Hepatocyte (in vitro differentiated cells): Measurements from ENCODE around the gene TTBK1. TPM values are rescaled to one million over a fixed set of nuclear protein-coding genes. Genes with fewer than 3 reads are reported as not detected.

Experiments used
- DNase-seq: peaks from one replicate; pipeline ENCODE4 v3.0.0-alpha.2; 2016; ENCODE audit warnings: low spot score
- H2AFZ ChIP-seq: fragments of 200-600 bp; sonication (generic); 2 replicates; pipeline ENCODE4 v1.6.0; 2016; ENCODE audit warnings: antibody characterized with exemption, mild to moderate bottlenecking
- H3K27ac ChIP-seq: fragments of 200-600 bp; sonication (generic); 2 replicates; pipeline ENCODE4 v1.5.1; 2016; ENCODE audit warnings: mild to moderate bottlenecking
- H3K27me3 ChIP-seq: fragments of 200-600 bp; sonication (generic); 2 replicates; pipeline ENCODE4 v1.6.1; 2016
- H3K36me3 ChIP-seq: fragments of 200-600 bp; sonication (generic); replicated peaks from 2 replicates; pipeline ENCODE4 v1.5.1; 2016; ENCODE audit warnings: low read depth; ENCODE audit not compliant: insufficient read depth
- H3K4me1 ChIP-seq: fragments of 200-600 bp; sonication (generic); 2 replicates; pipeline ENCODE4 v1.5.1; 2016; ENCODE audit warnings: mild to moderate bottlenecking, moderate library complexity; ENCODE audit not compliant: insufficient read depth
- H3K4me2 ChIP-seq: fragments of 200-600 bp; sonication (generic); 2 replicates; pipeline ENCODE4 v1.6.0; 2016
- H3K4me3 ChIP-seq: fragments of 200-600 bp; sonication (generic); 2 replicates; pipeline ENCODE4 v1.5.1; 2016; ENCODE audit warnings: mild to moderate bottlenecking
- H3K79me2 ChIP-seq: fragments of 200-600 bp; sonication (generic); 2 replicates; pipeline ENCODE4 v1.6.0; 2017; ENCODE audit warnings: mild to moderate bottlenecking
- H3K9me2 ChIP-seq: fragments of 200-600 bp; sonication (generic); replicated peaks from 2 replicates; pipeline ENCODE4 v1.6.0; 2017; ENCODE audit warnings: mild to moderate bottlenecking; ENCODE audit not compliant: insufficient read depth
- H3K9me3 ChIP-seq: fragments of 200-600 bp; sonication (generic); 2 replicates; pipeline ENCODE4 v1.5.1; 2016; ENCODE audit warnings: low read depth, mild to moderate bottlenecking
- H4K20me1 ChIP-seq: fragments of 200-600 bp; sonication (generic); 2 replicates; pipeline ENCODE4 v1.6.0; 2016; ENCODE audit warnings: mild to moderate bottlenecking; ENCODE audit not compliant: insufficient read depth, poor library complexity, severe bottlenecking
- CTCF ChIP-seq: fragments of 200-600 bp; sonication (generic); IDR thresholded peaks from 2 replicates; pipeline ENCODE4 v1.5.1; 2016; ENCODE audit warnings: antibody characterized with exemption, mild to moderate bottlenecking; ENCODE audit not compliant: poor library complexity
- EZH2 ChIP-seq: fragments of 200-600 bp; sonication (generic); IDR thresholded peaks from 2 replicates; pipeline ENCODE4 v1.6.1; 2016; ENCODE audit warnings: antibody characterized with exemption, mild to moderate bottlenecking, borderline replicate concordance
- EZH2phosphoT487 ChIP-seq: fragments of 200-600 bp; sonication (generic); IDR thresholded peaks from one replicate; pipeline ENCODE4 v1.6.1; 2018; ENCODE audit warnings: antibody characterized with exemption, mild to moderate bottlenecking, low read depth, moderate library complexity; ENCODE audit not compliant: unreplicated experiment, severe bottlenecking
- WGBS: methylation state at CpG from one replicate; pipeline ENCODE4 v1.1.6; 2016; ENCODE audit warnings: low lambda C conversion rate; ENCODE audit errors: missing lambda C conversion rate; 5-methylcytosine and 5-hydroxymethylcytosine counted together
- polyA plus RNA-seq: library from polyadenylated mRNA; unstranded; fragments of >200 nt; fragmentation: Nextera tagmentation; extraction: Ambion mirVana; gene quantifications from 2 replicates; pipeline ENCODE4 v1.2.1, GENCODE V29; 2016
- total RNA-seq: library from RNA; depleted of rRNA; stranded (reverse); fragments of >200 nt; gene quantifications from 2 replicates; pipeline ENCODE4 v1.2.3, GENCODE V29; 2014

Gene TTBK1
- 0.36 and 1.1 TPM in 2 replicates for total RNA-seq
- 0.34 and 0.52 TPM in 2 replicates for polyA plus RNA-seq

DNA sequence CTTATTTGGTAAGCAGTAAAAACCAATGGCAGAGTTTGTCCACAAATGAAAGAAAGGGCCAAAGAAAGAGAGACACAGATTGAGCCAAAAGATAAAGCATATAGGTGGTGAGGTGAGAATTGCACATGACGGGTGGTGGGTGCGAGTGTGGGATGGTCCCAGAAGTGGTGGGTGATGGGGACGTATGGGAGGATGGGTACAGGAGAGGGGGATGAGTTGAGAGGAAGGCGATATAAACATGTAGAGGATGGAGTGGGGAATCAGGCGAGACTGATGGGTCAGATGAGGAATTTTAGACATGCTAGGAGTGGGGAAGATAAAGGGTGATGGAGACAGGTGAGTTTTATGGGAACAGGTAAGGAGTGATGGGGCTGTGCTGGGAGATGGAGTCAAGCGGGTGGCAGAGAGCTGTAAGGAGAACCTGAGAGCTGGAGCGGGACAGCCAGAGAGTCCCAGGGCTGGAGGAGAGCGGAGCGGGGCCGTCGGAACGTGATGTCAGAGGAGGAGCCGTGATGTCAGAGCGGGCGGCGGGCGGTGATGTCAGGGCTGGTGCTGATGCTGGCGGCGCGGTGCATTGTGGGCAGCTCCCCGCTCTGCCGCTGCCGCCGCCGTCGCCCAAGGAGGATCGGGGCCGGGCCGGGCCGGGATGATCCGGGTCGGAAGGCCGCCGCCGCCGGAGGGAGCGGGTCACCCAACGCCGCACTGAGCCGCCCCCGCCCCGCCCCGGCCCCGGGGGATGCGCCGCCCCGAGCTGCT is at the start of gene TTBK1:
Gene TTBK1, plus strand, starts transcription at position 574 of the 756 bp plus-strand sequence. CDS start 3,180 bp downstream, outside the sequence.
- 26% methylated on average over 21 of the region's 47 CpGs for WGBS
- no peak within 1 kb of the TSS for H3K27ac ChIP-seq
- no peak within 1 kb of the TSS for H3K4me3 ChIP-seq
- DNase-seq: no peak
- peaks cover 5% of the 10 kb centered on the region for H3K4me1 ChIP-seq
- no peaks in the 10 kb centered on the region for H4K20me1 ChIP-seq
- no peaks in the 10 kb centered on the region for H3K36me3 ChIP-seq
- H3K27me3 ChIP-seq: peaks cover 59% of the 10 kb centered on the region
- no peaks in the 10 kb centered on the region for H3K9me2 ChIP-seq
- H3K4me2 ChIP-seq: no peak within 1 kb of the TSS
- H3K9me3 ChIP-seq: no peaks in the 10 kb centered on the region
- no peaks in the 10 kb centered on the region for H3K79me2 ChIP-seq
- no peak within 1 kb of the TSS for H2AFZ ChIP-seq
- TF ChIP-seq EZH2: no peak

DNA sequence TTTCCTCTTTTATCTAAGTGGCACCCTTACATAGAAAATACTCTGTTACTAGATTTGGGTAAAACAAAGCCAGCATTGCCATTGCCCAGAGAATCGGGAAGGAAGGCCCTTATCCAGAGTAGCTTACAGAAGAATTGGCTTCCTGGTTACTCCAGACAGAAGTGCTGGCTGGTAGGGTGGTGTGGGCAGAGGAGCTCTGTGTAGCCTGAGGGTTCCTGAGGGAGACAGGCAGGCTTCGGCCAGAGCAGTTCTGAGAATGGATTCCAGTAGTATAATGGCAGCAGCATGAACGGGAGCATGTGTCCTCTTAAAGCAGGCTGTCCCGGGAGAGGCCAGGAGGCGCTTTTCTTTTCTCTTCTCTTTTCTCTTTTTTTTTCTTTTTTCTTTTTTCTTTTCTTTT is 49.4 kb upstream of the TTBK1 start:
- H3K36me3 ChIP-seq: no peaks in the 10 kb centered on the region
- no peak overlapping the region for H3K4me2 ChIP-seq
- TF ChIP-seq EZH2phosphoT487 (no peak), CTCF (no peak), EZH2 (no peak)
- H4K20me1 ChIP-seq: no peaks in the 10 kb centered on the region
- H2AFZ ChIP-seq: no peak overlapping the region
- no peaks in the 10 kb centered on the region for H3K4me1 ChIP-seq
- H3K27me3 ChIP-seq: no peaks in the 10 kb centered on the region
- H3K9me2 ChIP-seq: no peaks in the 10 kb centered on the region
- H3K79me2 ChIP-seq: no peaks in the 10 kb centered on the region
- no peak overlapping the region for H3K27ac ChIP-seq
- H3K9me3 ChIP-seq: no peaks in the 10 kb centered on the region
- DNase-seq: no peak
- WGBS: 77% methylated on average over 5 of the region's 5 CpGs
- H3K4me3 ChIP-seq: no peak overlapping the region

DNA sequence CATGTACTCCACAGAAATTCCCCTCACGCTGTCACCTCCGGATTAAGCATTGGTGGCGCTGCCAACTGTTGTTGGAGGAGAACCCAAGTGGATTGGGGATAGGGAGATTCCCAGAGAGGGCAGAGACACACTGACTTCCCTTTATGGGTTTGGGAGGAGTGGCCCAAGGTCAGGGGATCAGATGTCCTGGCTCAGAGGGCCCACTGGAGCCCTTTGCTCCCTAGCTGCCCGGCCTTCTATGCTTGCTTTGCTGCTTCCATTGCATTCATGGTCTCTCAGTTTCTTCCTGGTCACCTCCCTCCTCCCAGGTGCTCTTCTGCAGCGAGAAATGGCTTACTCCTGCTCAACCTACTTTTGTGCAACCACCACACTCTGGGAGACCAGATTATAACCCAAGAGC is 46.9 kb upstream of the TTBK1 start:
- Histone ChIP-seq H3K4me1 (no peaks in the 10 kb centered on the region), H3K27ac (no peak overlapping the region), H3K36me3 (no peaks in the 10 kb centered on the region), H3K4me2 (no peak overlapping the region), H3K27me3 (no peaks in the 10 kb centered on the region), H3K79me2 (no peaks in the 10 kb centered on the region), H2AFZ (no peak overlapping the region), H4K20me1 (no peaks in the 10 kb centered on the region), H3K9me2 (no peaks in the 10 kb centered on the region), H3K9me3 (no peaks in the 10 kb centered on the region), H3K4me3 (no peak overlapping the region)
- WGBS: 91% methylated on average over 5 of the region's 5 CpGs
- TF ChIP-seq EZH2phosphoT487: no peak
- no peak for TF ChIP-seq EZH2
- no peak for TF ChIP-seq CTCF
- DNase-seq: no peak

DNA sequence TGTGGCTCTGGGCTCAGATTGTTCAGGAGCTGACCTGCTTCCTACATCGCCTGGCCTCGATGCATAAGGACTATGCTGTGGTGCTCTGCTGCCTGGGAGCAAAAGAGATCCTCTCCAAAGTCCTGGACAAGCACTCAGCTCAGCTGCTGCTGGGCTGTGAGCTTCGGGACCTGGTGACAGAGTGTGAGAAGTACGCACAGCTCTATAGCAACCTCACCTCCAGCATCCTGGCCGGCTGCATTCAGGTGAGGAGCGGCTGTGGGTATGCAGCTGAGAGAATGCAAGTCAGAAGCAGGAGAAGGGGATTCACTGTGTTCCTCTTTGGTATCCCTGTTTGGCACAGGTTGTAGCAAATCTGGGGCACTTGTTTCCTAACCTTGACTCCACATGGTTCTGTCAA is 43.4 kb upstream of the TTBK1 start:
- WGBS: 95% methylated on average over 6 of the region's 6 CpGs
- H3K36me3 ChIP-seq: no peaks in the 10 kb centered on the region

More for the DNA sequence above, 43.4 kb upstream of the TTBK1 start:
- Histone ChIP-seq H2AFZ (no peak overlapping the region), H3K9me3 (no peaks in the 10 kb centered on the region), H4K20me1 (no peaks in the 10 kb centered on the region), H3K4me2 (no peak overlapping the region), H3K27ac (no peak overlapping the region), H3K79me2 (no peaks in the 10 kb centered on the region), H3K27me3 (no peaks in the 10 kb centered on the region), H3K4me1 (no peaks in the 10 kb centered on the region), H3K9me2 (no peaks in the 10 kb centered on the region), H3K4me3 (no peak overlapping the region)
- TF ChIP-seq EZH2phosphoT487 (no peak), EZH2 (no peak), CTCF (no peak)
- no peak for DNase-seq
